ENCODE measurements around the gene IP6K3. TPM values are rescaled to one million over a fixed set of nuclear protein-coding genes. Genes with fewer than 3 reads are reported as not detected.

The IP6K3 gene
- total and polyA plus RNA-seq, 4 donors = 0.22 to 1.0 (median 0.43) TPM

- Histone ChIP-seq H3K36me3 (ENCODE audit: control insufficient read depth, insufficient read depth, low read length) (no peaks in the 10 kb centered on the region), H3K4me3 (ENCODE audit: low read depth, low read length) (no peak overlapping the region)
These were observed 1.7 kb downstream of the IP6K3 start for GRCh38 chr6:33744895-33745546.

GRCh38 chr6:33744001-33744848 lies 2.5 kb downstream of the IP6K3 start:
- peak; percentile 59 to 94 (median 68) for DNase-seq (ENCODE audit: low read depth in 4 of 6, low spot score in 6 of 6)
- WGBS (ENCODE audit: insufficient coverage) = 26% methylated on average over 9 of the region's 11 CpGs
- Histone ChIP-seq H3K9me3 (ENCODE audit: control insufficient read depth, insufficient read depth, low read length) (no peaks in the 10 kb centered on the region), H3K27me3 (ENCODE audit: control insufficient read depth, insufficient read depth, low read length) (no peaks in the 10 kb centered on the region), H3K27ac (ENCODE audit: low read depth, low read length) (no peak overlapping the region), H3K36me3 (ENCODE audit: control insufficient read depth, insufficient read depth, low read length) (no peaks in the 10 kb centered on the region), H3K4me3 (ENCODE audit: low read depth, low read length) (no peak overlapping the region), H3K4me1 (ENCODE audit: control insufficient read depth, insufficient read depth, low read length) (peaks cover 46% of the 10 kb centered on the region)

More at GRCh38 chr6:33744895-33745546, 1.7 kb downstream of the IP6K3 start:
- peaks cover 39% of the 10 kb centered on the region for H3K4me1 ChIP-seq (ENCODE audit: control insufficient read depth, insufficient read depth, low read length)
- WGBS (ENCODE audit: insufficient coverage) = 31% methylated on average over 12 of the region's 13 CpGs
- DNase-seq (ENCODE audit: low read depth in 4 of 6, low spot score in 6 of 6) = peak in 1 of 6 donors; percentile 67
- H3K9me3 ChIP-seq (ENCODE audit: control insufficient read depth, insufficient read depth, low read length) = no peaks in the 10 kb centered on the region
- H3K27me3 ChIP-seq (ENCODE audit: control insufficient read depth, insufficient read depth, low read length) = no peaks in the 10 kb centered on the region
- H3K27ac ChIP-seq (ENCODE audit: low read depth, low read length) = no peak overlapping the region

- no peaks in the 10 kb centered on the region for H3K27me3 ChIP-seq (ENCODE audit: control insufficient read depth, insufficient read depth, low read length)
- peaks cover 49% of the 10 kb centered on the region for H3K4me1 ChIP-seq (ENCODE audit: control insufficient read depth, insufficient read depth, low read length)
- peak in 2 of 6 donors; percentile 41 to 52 for DNase-seq (ENCODE audit: low read depth in 4 of 6, low spot score in 6 of 6)
These were observed 3.9 kb downstream of the IP6K3 start for GRCh38 chr6:33742837-33743236.

GRCh38 chr6:33742092-33742491 lies 4.6 kb downstream of the IP6K3 start:
- WGBS (ENCODE audit: insufficient coverage) = 62% methylated on average over 9 of the region's 9 CpGs
- H3K27ac ChIP-seq (ENCODE audit: low read depth, low read length) = no peak overlapping the region

More at GRCh38 chr6:33742837-33743236, 3.9 kb downstream of the IP6K3 start:
- H3K36me3 ChIP-seq (ENCODE audit: control insufficient read depth, insufficient read depth, low read length) = no peaks in the 10 kb centered on the region
- no peaks in the 10 kb centered on the region for H3K9me3 ChIP-seq (ENCODE audit: control insufficient read depth, insufficient read depth, low read length)
- H3K4me3 ChIP-seq (ENCODE audit: low read depth, low read length) = no peak overlapping the region
- 32% methylated on average over 7 of the region's 7 CpGs for WGBS (ENCODE audit: insufficient coverage)
- H3K27ac ChIP-seq (ENCODE audit: low read depth, low read length) = no peak overlapping the region

DNA sequence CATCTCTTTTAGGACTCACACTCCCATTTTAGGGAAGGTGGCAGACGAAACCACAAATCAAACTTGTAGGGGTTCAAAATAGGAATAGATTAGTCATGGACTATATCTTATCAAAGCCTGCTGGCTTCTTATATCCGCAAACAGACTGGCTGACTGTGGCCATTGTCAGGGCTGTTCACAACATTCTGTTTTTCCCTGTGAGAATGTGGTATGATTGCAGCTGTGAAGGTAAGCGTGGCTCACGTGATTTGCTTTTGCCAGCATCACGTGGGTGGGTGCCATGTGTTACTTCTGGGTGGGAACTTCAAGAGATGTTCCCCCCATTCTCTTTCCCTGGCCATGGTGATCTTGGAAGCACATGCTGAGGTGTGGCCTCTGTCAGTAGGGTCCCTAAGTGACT lies 5.9 kb downstream of the IP6K3 start:
- 100% methylated on average over 1 of the region's 5 CpGs for whole genome bisulfite sequencing (ENCODE audit: insufficient coverage)
- no peaks in the 10 kb centered on the region for H3K36me3 ChIP-seq (ENCODE audit: control insufficient read depth, insufficient read depth, low read length)
- H3K4me3 ChIP-seq (ENCODE audit: low read depth, low read length) = no peak overlapping the region
- no peaks in the 10 kb centered on the region for H3K9me3 ChIP-seq (ENCODE audit: control insufficient read depth, insufficient read depth, low read length)
- H3K27me3 ChIP-seq (ENCODE audit: control insufficient read depth, insufficient read depth, low read length) = no peaks in the 10 kb centered on the region
- DNase-seq (ENCODE audit: low read depth in 4 of 6, low spot score in 6 of 6) = no peak
- peaks cover 43% of the 10 kb centered on the region for H3K4me1 ChIP-seq (ENCODE audit: control insufficient read depth, insufficient read depth, low read length)
- no peak overlapping the region for H3K27ac ChIP-seq (ENCODE audit: low read depth, low read length)

More at GRCh38 chr6:33742092-33742491, 4.6 kb downstream of the IP6K3 start:
- DNase-seq (ENCODE audit: low read depth in 4 of 6, low spot score in 6 of 6) = no peak
- no peaks in the 10 kb centered on the region for H3K27me3 ChIP-seq (ENCODE audit: control insufficient read depth, insufficient read depth, low read length)
- no peak overlapping the region for H3K4me3 ChIP-seq (ENCODE audit: low read depth, low read length)
- no peaks in the 10 kb centered on the region for H3K36me3 ChIP-seq (ENCODE audit: control insufficient read depth, insufficient read depth, low read length)
- H3K4me1 ChIP-seq (ENCODE audit: control insufficient read depth, insufficient read depth, low read length) = peaks cover 51% of the 10 kb centered on the region
- H3K9me3 ChIP-seq (ENCODE audit: control insufficient read depth, insufficient read depth, low read length) = no peaks in the 10 kb centered on the region

- peaks cover 37% of the 10 kb centered on the region for H3K4me1 ChIP-seq (ENCODE audit: control insufficient read depth, insufficient read depth, low read length)
- H3K27me3 ChIP-seq (ENCODE audit: control insufficient read depth, insufficient read depth, low read length) = no peaks in the 10 kb centered on the region
- no peak for DNase-seq (ENCODE audit: low read depth in 4 of 6, low spot score in 6 of 6)
- 68% methylated on average over 6 of the region's 6 CpGs for WGBS (ENCODE audit: insufficient coverage)
- no peaks in the 10 kb centered on the region for H3K36me3 ChIP-seq (ENCODE audit: control insufficient read depth, insufficient read depth, low read length)
- no peaks in the 10 kb centered on the region for H3K9me3 ChIP-seq (ENCODE audit: control insufficient read depth, insufficient read depth, low read length)
- no peak overlapping the region for H3K4me3 ChIP-seq (ENCODE audit: low read depth, low read length)
- H3K27ac ChIP-seq (ENCODE audit: low read depth, low read length) = no peak overlapping the region
These were observed 6.5 kb downstream of the IP6K3 start for GRCh38 chr6:33740204-33740608.

DNA sequence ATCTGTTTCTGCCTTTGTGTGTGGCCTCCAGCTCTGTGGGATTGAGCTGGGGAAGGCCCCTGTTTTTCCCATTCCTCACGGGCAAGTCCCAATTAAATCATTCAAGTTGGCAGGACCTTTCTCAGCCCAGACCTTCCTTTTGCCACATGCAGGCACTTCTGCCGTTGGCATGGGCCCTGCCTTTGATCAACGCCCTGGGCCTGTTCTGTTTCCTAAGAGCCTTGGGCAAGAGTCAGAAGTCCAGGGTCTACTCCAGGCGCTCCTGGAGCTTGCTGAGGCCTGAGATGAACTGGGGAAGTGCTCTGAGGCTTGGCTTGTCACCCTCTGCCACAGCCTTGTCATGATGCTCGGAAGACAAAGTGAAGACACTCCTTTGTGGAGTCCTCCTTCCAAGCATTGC lies 7.1 kb downstream of the IP6K3 start:
- DNase-seq (ENCODE audit: low read depth in 4 of 6, low spot score in 6 of 6) = no peak
- H3K4me1 ChIP-seq (ENCODE audit: control insufficient read depth, insufficient read depth, low read length) = peaks cover 32% of the 10 kb centered on the region
- no peaks in the 10 kb centered on the region for H3K9me3 ChIP-seq (ENCODE audit: control insufficient read depth, insufficient read depth, low read length)
- no peak overlapping the region for H3K27ac ChIP-seq (ENCODE audit: low read depth, low read length)
- H3K27me3 ChIP-seq (ENCODE audit: control insufficient read depth, insufficient read depth, low read length) = no peaks in the 10 kb centered on the region
- no peak overlapping the region for H3K4me3 ChIP-seq (ENCODE audit: low read depth, low read length)
- WGBS (ENCODE audit: insufficient coverage) = 77% methylated on average over 5 of the region's 5 CpGs
- no peaks in the 10 kb centered on the region for H3K36me3 ChIP-seq (ENCODE audit: control insufficient read depth, insufficient read depth, low read length)

DNA sequence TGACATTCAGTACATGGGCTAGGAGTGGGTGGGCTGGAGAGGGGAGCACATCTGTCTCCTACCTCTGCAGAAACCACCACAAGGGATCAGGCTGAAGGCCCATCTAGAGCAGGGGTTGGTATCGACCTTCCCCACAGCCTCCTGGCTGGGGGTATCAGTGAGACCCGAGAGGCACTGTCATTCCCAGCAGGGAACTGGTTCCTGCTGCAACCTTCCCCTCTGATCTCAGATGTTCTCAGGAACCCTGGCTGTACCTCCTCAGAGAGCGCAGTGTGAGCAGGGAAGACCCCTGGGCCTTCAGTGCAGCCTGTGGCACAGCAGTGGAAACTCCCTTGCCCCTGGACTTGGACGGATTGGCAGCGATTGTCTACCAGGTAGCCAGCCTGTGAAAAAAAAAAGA lies 7.8 kb downstream of the IP6K3 start:
- WGBS (ENCODE audit: insufficient coverage) = 93% methylated on average over 5 of the region's 5 CpGs
- no peak overlapping the region for H3K27ac ChIP-seq (ENCODE audit: low read depth, low read length)
- H3K27me3 ChIP-seq (ENCODE audit: control insufficient read depth, insufficient read depth, low read length) = no peaks in the 10 kb centered on the region
- peaks cover 30% of the 10 kb centered on the region for H3K4me1 ChIP-seq (ENCODE audit: control insufficient read depth, insufficient read depth, low read length)
- no peaks in the 10 kb centered on the region for H3K36me3 ChIP-seq (ENCODE audit: control insufficient read depth, insufficient read depth, low read length)
- H3K4me3 ChIP-seq (ENCODE audit: low read depth, low read length) = no peak overlapping the region
- no peaks in the 10 kb centered on the region for H3K9me3 ChIP-seq (ENCODE audit: control insufficient read depth, insufficient read depth, low read length)
- no peak for DNase-seq (ENCODE audit: low read depth in 4 of 6, low spot score in 6 of 6)

DNA sequence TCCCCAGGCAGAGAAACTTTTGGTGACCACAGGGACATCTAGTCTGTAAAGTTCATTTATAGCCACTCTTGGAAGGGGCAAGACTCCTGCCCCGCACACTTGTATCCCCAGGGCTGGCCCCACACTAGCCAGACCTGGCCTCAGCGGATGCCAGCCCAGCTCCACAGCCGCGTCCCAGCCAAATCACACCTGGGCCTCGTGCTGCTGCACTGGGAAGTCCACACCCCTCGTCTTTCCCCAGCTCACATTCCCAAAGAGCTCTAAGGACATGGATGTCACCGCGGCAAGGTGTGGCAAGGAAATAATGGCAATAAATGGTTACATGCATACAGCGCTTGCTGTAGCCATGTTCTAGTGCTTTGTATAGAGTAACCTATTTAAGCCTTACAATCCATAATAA lies 8.6 kb downstream of the IP6K3 start:
- H3K27ac ChIP-seq (ENCODE audit: low read depth, low read length) = no peak overlapping the region
- H3K4me3 ChIP-seq (ENCODE audit: low read depth, low read length) = no peak overlapping the region
- H3K36me3 ChIP-seq (ENCODE audit: control insufficient read depth, insufficient read depth, low read length) = no peaks in the 10 kb centered on the region
- WGBS (ENCODE audit: insufficient coverage) = 92% methylated on average over 4 of the region's 9 CpGs
- H3K9me3 ChIP-seq (ENCODE audit: control insufficient read depth, insufficient read depth, low read length) = no peaks in the 10 kb centered on the region
- no peak for DNase-seq (ENCODE audit: low read depth in 4 of 6, low spot score in 6 of 6)
- H3K4me1 ChIP-seq (ENCODE audit: control insufficient read depth, insufficient read depth, low read length) = peaks cover 31% of the 10 kb centered on the region
- no peaks in the 10 kb centered on the region for H3K27me3 ChIP-seq (ENCODE audit: control insufficient read depth, insufficient read depth, low read length)
